ENCODE results near the gene CRBN.

CRBN gene

DNA sequence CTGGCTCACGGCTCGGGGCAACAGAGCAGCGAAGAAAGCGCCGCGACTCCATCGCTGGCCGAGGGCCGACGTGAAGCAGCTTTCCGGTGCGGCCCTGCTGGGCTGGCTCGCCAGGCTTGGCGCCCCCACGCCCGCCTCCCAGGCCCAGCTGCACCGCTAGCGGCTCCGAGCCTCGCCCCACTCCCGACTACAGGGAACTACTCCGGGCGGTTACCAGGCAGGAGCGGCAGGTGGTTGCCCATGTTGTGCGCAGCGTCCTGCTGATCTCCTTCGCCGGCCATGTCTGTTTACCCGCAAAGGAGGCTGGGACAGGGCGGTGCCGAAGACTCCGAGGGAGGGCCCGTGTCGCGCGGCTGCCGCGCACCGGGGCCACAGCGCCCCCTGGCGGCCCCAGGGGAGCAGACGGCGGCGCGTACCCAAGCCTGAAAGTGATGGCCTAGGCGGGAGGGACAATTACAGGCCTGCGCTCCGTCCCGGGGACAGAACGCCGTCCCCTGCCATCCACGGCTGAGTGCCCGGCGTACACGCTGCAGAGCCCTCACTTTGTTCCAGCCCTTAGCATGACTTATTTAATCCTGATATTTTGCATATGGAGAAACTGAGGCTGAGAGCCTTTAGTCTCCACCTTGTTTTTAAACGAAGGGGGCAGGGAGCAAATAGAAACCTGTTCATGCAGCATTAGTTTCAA, at the start of gene CRBN:
CRBN (minus strand) TSS at position 285 of the 688 bp plus-strand sequence; CDS start at position 281, 4 bp downstream.
- DNase-seq, result peak; percentile 90

DNA sequence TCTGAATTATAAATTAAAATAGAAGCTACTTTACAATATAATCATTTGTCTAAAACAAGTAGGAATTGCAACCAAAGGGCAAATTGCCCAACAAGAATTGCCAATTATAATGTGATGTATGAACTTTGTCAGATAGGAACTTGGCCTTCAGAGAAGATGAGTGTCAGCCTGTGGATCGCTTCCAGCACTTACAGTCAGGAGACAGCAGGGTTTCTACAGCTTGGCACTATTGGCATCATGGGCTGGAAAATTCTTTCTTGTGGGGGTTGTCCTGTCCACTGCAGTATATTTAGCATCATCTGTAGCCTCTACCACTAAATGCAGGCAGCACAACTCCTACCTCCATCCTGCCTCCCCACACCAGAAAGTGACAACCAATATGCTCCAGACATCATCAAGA, 48.1 kb upstream of the CRBN start:
- DNase-seq, result no peak

DNA sequence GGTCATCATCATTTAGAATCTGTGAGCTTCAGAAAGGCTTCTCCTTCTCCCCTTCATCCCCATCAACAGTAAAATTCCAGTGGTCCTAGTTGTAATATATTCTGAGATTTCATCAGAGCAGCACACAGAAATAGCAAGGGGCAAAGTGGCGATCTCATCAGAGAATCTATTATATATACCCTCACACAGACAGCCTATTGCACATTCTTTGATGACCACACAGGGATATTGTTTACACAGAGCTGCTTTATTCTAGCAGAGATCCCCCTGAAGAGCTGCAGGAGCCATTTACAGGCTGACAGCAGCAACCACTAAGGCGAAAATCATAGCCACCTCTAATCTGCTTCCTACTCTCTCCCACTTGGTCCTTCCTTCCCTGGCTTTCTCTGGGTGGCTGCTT, 42.0 kb upstream of the CRBN start:
- no peak for DNase-seq

DNA sequence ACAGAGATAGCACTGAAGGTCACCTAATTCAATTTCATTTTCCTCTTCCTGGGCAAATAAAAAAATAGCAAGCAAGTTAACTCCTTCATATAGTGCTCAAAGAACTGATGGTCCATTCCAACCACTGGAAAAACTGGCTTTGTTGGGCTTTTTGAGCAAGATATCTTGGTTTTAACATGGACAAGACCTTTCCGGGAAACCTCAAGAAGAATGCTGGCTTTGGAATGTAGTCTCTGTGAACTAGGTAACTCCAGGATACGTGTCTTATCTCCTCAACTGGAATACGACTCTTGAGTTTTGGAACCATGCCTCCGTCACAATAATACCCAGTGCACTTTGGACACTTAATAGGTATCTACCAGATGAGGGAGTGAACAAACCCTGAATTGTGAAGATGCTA, 36.9 kb upstream of the CRBN start:
- DNase-seq, result no peak

DNA sequence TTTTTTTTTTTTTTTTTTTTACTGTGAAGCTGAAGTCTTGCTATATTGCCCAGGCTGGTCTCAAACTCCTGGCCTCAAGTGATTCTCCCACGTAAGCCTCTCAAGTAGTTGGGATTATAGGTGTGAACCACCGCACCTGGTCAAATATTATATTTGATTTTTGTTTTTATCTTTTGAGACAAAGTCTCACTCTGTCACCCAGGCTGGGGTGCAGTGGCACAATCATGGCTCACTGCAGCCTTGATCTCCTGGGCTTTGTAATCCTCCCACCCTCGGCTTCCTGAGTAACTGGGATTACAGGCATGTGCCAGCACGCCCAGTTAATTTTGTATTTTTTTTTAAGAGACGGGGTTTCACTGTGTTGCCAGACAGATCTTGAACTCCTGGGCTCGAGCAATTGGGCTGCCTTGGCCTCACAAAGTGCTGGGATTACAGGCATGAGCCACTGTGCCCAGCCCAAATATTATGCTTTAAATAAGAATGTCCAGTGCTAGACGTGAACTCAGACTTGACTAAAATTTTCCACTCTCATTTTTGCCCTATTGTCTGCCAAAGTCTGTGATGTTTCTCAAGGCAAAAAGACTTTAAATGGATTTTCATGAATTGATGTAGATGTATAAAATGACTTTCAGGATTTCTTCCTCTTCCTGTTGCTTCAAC, 33.4 kb upstream of the CRBN start:
- no peak for DNase-seq

DNA sequence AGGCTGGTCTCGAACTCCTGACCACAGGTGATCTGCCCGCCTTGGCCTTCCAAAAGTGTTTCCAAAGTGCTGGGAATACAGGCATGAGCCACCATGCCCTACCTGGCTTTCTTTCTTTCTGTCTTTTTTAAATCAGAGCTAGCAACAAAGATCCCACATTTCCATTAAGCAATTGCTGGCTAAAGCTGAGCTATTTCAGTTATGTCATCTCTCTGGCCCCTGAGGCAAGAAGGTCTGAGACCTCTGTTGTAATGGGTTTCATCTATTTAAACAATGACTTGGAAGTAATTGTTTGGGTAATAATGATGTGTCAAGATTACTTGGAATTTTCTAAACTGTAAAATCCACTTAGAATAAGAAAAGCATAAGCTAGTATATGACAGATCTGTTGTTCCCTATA, 30.2 kb upstream of the CRBN start:
- no peak for DNase-seq

DNA sequence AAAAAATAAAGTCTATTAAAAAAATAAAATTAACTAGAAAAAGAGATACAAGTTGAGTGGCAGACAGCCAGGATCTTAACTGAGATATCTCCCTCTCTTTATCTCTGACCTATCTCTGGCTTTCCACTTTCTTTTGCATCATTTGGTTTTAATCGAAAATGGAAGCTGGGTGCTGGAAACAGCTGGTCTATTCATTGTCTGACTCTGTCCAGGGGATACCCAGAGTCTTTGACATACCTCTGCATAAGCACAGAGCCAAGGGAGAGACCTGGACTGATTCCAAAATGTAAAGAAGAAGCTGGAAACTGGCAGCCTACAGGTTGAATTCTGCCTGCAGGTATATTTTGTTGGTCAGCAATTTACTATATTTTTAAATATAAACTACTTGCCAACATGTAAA, 29.6 kb upstream of the CRBN start:
- no peak for DNase-seq

DNA sequence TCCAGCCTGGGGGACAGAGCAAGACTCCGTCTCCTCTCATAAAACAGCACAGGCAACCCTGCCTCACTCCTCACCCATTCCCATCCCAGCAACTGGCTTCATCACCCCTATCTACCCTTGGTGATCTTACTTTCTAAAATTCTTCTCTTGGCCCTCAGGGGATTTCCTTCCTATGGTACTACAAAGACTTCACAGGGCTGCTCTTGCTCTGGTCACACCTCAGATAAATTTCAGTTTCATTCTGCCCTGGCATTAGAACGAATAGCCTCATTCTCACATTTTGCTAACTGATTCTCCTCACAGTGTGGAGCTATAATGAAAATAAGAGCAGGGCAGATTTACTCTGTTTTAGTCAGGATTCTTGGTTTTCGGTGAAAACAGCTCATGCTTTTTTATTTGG, 22.1 kb upstream of the CRBN start:
- DNase-seq, result peak; percentile 10

DNA sequence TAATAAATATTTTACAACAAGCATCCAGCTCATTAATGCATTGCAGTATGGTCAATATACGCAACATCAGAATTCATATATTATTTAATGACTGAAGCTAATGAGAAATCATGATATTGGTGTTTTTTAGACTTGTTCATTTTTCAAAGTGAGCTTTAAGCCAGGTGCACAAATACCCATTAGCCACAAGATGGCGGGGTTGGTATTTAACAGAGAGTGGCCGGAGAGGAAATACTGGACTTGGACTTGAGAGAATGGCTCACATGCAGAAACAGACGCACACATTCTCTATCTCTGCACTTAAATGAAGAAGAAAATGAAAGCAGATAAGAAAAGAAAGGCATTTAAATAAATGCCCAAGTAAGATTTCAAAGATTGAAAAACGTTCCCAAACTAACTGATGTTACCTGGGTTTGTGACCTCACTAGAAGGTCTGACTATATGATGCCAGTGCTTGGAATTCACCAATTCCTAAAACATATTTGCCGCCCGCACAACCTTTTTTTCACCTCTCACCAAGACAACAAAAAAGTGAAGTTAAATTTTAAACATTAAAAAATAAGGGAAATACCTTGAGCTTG, 21.2 kb upstream of the CRBN start:
- peak; percentile 40 for DNase-seq

DNA sequence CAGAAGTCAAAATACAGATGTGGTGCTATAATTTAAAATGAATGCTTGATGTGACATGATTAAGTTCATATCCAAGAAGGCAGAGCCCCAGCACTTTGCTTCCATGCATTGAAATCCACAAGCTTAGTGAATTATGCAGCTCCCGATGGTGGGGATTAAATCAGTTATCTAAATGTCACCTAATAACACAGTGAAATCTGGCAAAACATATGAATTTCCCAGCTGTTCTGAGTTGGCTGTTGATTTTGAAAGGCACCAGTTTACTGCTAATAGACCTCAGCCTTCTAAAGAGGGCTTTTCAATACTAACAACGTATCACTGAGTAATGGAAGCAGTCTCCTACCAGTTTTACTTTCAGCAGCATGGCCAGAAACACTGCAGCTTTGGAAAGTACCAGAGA, 19.8 kb upstream of the CRBN start:
- DNase-seq, result no peak

DNA sequence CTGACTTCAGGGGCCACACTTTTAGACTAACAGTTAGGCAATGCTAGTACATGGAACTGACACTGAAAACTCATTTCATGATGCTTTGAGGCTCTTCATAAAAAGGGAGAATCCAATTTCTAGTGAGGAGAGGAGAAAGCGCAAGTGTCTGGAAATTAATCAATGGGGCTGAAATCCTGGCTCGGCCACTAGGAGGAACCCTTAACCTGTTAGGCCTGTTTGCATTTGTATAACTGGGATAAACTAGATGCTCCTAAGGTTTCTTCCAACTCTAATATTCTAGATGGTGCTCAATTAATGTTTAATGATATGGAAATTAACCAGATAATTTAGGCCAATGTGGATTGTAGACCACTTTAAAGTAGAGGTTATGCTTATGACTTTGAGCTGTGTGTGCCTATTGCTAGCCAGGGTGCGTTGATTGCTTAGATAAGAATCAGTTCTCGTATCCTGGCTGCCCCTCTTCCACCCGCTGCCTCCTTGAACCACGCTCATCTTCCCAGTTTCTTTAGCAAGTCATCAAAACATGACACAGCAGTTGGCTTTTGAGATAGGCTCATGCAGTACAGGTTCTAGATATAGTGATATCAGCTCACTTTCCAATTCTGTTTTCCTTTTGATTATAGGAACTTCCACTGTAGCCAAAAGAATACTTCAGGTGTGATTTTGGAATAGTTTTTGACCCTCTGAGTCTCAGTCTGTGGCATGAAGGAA, 16.8 kb upstream of the CRBN start:
- DNase-seq, result no peak

DNA sequence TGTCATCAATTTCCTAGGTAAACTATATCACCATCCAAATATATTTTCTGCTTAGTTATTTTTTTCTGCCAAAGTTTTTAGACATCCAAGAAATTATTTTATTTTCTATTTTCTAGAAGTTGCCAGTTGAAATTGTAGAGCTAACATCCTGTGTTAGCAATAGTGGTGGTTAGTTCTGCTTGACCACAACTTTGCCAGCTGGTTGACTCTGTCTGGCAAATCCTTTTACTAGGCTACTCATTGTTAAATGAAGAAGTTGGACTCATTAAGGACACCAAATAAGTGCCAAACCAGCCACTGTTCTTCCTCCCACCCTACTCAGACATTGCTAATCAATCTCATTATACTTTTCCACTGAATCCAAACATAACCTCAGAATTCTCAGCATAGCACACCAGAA, 15.4 kb upstream of the CRBN start:
- DNase-seq, result no peak

DNA sequence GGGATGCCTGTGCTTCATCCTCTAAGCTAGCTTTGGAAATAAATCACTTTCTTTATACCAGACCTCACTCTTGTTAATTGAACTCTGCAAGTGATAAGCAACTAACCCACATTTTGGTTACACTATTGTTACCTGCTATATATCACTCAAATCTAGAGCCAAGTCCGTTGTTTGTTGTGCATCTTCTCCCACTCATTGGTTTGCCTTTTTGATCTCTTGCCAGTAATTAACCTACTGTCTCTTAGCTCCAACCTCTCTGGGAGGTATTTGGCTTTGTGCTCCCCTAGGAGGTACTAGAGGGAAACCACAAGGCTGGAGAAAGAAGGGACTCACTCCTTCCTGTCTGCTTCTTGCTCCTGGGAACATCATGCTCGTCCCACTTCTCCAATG, 12.8 kb upstream of the CRBN start:
- DNase-seq, result no peak

DNA sequence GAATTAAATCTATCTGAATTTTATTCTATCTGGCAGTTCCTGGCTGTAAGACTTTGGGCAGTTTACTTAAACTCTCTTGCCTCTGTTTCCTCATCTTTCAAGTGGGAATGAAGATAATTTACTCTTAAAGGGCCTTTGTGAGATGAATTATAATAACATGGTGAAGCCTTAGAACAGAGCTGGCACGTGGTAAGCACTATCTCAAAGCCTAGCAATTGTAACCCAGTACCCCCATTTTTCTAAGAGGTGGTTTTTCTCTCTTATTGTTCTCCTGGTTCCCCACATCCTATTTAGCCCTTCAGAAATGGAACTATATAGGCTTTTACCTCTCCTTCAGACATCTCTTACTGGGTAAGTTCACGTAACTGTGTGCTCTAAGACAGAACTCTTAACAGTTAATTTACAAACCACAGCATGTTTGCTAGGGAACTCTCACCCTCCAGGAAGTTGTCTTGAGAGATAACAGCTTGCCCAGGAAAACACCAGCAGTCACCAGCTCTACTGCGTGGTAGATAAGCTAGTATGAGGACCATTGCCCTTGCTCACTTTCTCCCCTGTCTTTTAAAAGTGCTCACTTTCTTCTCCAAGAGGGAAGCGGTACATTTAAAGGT, 12.3 kb upstream of the CRBN start:
- peak; percentile 46 for DNase-seq

DNA sequence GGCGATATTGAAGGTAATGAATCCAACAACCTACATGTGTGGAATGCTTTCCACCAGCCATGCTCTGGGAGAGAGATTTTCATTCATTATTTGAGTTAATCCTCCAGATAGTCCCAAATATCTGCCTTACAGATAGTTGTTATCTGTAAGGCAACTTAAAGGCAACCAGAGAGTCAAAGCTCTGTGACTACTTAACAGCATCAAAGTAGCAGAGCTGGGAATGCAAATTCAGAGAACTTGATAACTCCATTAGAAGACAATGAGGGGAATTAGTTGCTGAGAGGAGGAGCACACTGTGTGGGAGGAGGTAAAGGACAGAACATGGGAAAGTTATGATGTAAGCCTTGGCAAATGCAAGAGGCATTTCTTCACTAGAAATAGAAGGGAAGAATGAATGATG, 10.5 kb upstream of the CRBN start:
- no peak for DNase-seq

DNA sequence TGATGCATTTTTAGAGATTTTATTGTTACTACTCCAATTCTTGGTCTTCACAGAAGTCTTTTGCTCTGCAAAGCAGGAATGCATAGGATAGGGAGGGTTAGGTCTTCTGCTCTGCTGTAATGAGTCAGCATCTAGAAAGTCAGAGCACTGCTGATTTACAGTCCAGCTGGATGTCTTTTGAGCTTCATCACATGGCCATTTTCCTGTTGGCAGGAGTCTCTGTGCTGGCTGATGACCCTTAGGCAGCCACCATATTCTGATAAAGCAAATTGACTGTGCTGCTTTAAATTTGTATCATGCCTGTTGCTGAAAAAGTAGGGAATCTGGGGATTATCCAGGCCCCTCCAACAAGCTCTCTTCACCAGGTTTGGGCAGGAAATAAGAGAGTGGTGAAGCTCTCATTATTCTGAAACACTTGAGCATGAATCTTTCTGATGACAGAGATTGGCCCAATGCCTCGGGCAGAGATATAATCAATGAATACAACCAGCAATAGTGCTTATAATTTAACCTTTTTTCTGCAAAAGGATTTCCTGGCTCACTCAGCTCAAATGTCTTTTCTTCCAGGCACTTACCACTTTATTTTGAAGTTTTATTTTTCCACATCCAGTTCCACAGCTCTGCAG, 9.7 kb upstream of the CRBN start:
- DNase-seq, result no peak

DNA sequence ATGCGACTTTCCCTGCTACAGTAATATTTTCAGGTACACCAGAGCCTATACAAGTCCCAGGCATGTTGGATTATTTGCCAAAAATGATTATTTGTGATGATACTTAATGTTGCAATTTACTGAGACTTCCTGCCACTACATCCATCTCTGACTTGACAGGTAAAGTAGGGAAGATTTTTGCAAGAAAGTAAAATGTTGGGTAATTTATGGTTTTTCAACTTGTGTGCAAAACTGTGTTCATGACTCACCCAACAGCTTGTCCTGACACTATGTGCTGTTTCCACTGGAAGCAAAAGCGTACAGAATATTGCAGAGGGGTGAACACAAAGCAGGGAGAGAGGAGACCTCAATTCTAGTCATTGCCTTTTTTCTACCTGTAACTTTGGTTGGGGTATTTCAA, 5.4 kb upstream of the CRBN start:
- DNase-seq, result no peak

DNA sequence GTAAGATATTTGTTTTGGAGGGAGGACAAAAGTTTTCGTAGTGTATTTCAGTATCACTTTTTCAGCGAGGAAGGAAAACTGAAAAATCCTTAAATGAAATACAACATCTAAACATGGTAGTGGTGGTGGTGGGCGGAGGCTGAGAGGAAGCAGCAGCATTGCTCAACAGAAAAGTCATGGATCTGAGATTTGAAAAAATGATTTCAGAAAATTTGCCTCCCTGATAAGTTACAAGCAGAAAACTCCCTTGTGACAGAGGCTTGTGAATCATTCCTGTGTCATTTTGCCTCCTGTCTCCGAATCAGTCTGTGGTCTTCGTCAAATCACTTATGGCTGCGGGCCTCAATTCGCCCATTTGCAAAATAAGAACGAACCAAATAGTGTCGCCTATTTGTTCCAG, 965 bp upstream of the CRBN start:
- no peak for DNase-seq

DNA sequence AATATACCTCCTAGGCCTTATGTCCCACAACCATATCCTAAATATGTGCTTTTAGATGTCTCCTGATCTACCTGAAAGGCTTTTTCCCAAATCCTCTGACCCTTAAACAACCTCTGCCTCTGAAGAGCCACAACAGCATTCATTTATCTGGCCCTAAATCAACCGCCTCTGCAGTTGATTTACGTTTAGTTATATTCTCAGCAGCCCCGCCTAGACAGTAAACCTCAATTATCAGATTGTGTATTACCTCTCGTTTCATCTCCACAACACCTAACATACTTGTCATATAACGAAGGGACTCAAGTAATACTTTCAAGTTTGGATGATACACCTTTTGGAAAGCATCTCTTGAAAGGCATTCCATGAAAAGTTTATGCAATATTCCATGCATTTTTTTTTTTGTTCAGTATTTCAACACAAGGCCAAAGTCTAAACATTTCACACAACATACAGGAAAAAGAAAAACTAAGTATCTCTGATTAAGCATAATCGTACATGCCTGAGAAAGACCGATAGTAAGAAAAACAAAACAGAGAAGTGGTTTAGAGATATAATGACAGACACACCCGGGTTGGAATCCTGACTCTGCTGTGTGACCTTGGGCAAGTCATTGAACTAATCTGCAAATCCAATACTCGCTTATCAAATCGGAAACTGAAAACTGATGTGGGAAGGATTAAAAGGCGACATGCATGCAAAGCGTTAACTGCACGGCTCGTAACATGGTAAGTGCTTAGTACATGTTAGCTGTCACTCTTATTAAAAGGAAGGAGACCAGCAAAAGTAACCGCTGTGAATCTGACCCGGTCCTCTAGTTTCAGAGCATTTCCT, 778 bp downstream of the CRBN start:
- DNase-seq, result peak; percentile 20

DNA sequence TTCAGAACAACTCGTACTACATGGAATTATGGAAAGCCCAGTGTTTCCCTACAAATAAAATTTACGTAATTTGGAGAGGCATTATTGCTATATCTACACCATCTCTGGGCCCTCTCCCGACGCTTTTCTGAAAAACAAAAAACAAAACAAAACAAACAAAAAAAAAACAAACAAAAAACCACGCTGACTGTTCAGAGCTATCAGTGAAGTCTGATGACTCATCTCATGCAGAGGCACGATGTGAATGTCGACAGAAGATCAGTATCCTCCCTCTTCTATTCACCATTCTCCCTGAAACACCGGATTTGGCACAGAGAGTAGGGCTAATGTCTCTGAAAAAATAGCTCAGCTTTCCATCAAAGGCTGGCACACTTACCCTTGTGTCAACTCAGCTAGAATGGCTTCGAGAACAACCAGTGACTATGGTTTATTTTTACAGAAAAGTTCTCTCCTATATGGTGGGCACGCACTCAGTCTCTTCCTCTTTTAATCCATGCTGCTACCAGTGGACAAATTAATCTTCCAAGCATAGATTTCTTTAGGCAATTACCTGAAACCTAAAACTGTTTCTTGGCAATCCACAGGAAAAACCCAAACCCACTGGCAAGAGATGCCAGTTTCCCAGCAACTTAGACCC, 1.5 kb downstream of the CRBN start:
- DNase-seq, result peak; percentile 32

DNA sequence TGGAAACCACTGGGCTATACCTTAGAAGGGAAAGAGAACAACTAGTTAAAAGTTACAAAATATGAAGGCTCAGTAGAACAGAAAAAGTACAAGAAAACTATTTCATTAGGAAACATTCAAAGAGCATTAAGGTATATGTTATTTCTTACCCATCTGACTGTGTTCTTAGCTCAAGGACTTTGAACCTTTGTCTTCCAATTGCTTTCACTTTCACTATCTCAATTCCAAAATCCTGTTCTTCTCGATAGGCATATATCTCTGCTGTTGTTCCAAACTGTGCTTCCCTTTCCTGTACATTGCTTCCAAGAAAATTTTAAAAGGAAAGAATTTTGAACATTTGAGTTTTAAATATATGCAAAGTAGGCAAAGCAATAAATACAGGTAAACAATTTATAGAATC, 6.9 kb downstream of the CRBN start:
- DNase-seq, result peak; percentile 26

DNA sequence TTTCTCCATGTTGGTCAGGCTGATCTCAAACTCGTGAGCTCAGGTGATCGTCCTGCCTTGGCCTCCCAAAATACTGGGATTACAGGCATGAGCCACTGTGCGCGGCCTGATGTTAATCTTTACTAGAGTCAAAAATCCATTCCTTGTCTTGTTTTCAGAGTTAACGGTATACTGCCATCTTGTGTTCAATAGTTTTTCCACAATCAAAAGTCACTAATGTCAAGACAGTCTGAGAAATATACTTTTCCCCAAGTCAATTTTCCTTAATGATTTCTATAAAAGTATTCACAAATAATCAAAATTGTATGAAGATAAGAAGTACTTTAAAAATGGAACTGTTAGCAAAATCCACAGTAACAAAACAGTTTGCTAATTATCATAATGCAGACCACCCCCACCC, 8.5 kb downstream of the CRBN start:
- DNase-seq, result peak; percentile 67

Measured in CD4-positive, alpha-beta T cell treated with Interleukin-12 subunit alpha and Interleukin-12 subunit beta, for 1 hour (primary cell).